Stomach smooth muscle (tissue), 2 donors: ENCODE measurements around the gene PDZD7.

Experiments used
- H3K27ac ChIP-seq: one replicate; pipeline ENCODE4 v1.7.0; 2013; ENCODE audit warnings: mild to moderate bottlenecking, low read length, inconsistent platforms
- H3K27me3 ChIP-seq, 2 donors: one replicate each; pipeline ENCODE4 v1.7.0; 2013; ENCODE audit warnings: low read length in 2 of 2; ENCODE audit not compliant: insufficient read depth in 2 of 2, control insufficient read depth in 1 of 2
- H3K36me3 ChIP-seq, 2 donors: one replicate each; pipeline ENCODE4 v1.7.0; 2013; ENCODE audit warnings: low read length in 2 of 2; ENCODE audit not compliant: control insufficient read depth in 2 of 2, insufficient read depth in 2 of 2
- H3K4me1 ChIP-seq: one replicate; pipeline ENCODE4 v1.7.0; 2013; ENCODE audit warnings: low read length; ENCODE audit not compliant: control insufficient read depth, insufficient read depth
- H3K4me3 ChIP-seq, 2 donors: one replicate each; pipeline ENCODE4 v1.7.0; 2013; ENCODE audit warnings: low read length in 2 of 2
- H3K9ac ChIP-seq, 2 donors: one replicate each; pipeline ENCODE4 v1.7.0; 2013; ENCODE audit warnings: low read length in 2 of 2, mild to moderate bottlenecking in 1 of 2
- H3K9me3 ChIP-seq, 2 donors: one replicate each; pipeline ENCODE4 v1.7.0; 2013; ENCODE audit warnings: low read length in 2 of 2; ENCODE audit not compliant: control insufficient read depth in 2 of 2
- donor health status: healthy.
- donor health status: Pancreatic carcinoma.

PDZD7 gene

GRCh38 chr10:101018118-101018599 is 12.8 kb downstream of the PDZD7 start:
- peaks cover 13 to 31% of the 10 kb centered on the region in 2 donors for H3K27me3 ChIP-seq
- no peak overlapping the region for H3K4me3 ChIP-seq
- no peak overlapping the region for H3K27ac ChIP-seq
- H3K4me1 ChIP-seq = peaks cover 17% of the 10 kb centered on the region
- no peak overlapping the region for H3K9ac ChIP-seq
- no peaks in the 10 kb centered on the region for H3K9me3 ChIP-seq
- H3K36me3 ChIP-seq = no peaks in the 10 kb centered on the region

DNA sequence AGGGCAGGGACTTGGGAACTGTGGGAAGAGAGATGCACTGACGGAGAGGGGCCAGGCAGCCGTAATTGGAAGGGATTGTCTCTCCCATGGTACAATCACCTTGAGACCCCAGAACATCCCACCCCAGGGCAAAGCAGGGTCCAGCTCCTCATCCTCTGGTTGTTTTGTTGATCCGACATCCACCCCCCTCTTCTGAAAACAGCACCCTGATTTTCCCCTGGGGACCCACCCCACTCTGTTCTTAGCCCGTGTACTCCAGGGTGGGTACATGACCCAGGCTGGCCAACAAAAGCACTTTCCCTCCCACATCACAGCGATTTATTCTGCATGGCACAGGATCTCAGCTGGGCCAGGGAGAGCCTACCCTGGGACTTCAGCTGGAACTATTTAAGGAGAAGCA is 14.1 kb downstream of the PDZD7 start:
- H3K27ac ChIP-seq = no peak overlapping the region
- peaks cover 29% of the 10 kb centered on the region for H3K4me1 ChIP-seq
- no peaks in the 10 kb centered on the region for H3K36me3 ChIP-seq
- H3K4me3 ChIP-seq = no peak overlapping the region
- peaks cover 11 to 31% of the 10 kb centered on the region in 2 donors for H3K27me3 ChIP-seq
- H3K9me3 ChIP-seq = no peaks in the 10 kb centered on the region
- H3K9ac ChIP-seq = no peak overlapping the region

GRCh38 chr10:101015582-101015973 is 15.4 kb downstream of the PDZD7 start:
- Histone ChIP-seq H3K4me3 (no peak overlapping the region), H3K36me3 (no peaks in the 10 kb centered on the region), H3K9me3 (no peaks in the 10 kb centered on the region), H3K27ac (no peak overlapping the region), H3K27me3 (peaks cover 11 to 24% of the 10 kb centered on the region in 2 donors), H3K4me1 (peaks cover 29% of the 10 kb centered on the region), H3K9ac (no peak overlapping the region)

GRCh38 chr10:101014966-101015581 is 15.9 kb downstream of the PDZD7 start:
- Histone ChIP-seq H3K36me3 (no peaks in the 10 kb centered on the region), H3K27me3 (peaks cover 9 to 24% of the 10 kb centered on the region in 2 donors), H3K9ac (no peak overlapping the region), H3K9me3 (no peaks in the 10 kb centered on the region), H3K4me3 (no peak overlapping the region), H3K4me1 (peaks cover 29% of the 10 kb centered on the region), H3K27ac (no peak overlapping the region)

DNA sequence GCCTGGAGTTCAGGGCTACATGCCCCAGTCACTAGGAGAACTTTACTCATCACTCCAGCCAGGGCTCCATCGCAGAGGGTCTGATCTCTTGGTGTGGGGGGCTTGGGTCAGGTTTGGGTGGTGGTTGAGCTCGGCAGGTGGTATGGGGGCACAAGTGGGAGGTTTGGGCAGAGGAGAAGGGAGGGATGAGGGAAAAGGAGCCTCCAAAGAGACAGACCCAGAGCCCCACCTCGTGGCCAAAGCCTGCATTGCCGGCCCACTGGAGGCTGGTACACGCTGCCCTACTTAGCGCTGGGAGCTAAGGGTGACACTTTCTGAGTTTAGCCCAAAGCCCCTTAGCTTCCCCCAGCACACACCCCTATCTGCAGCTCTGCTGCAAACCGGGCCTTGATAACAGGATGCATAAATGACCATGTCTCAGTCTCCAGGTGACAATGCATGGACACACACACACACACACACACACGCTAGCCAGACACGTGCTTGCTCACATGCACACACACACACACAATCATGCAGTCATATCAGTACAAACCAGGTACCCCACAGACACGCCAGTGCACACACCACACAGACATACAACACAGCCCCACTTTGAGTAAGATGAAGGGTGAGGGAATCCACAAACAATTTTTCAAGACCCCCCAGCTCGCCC is 16.6 kb downstream of the PDZD7 start:
- peaks cover 9 to 24% of the 10 kb centered on the region in 2 donors for H3K27me3 ChIP-seq
- peaks cover 29% of the 10 kb centered on the region for H3K4me1 ChIP-seq
- no peaks in the 10 kb centered on the region for H3K9me3 ChIP-seq
- H3K36me3 ChIP-seq = no peaks in the 10 kb centered on the region
- no peak overlapping the region for H3K4me3 ChIP-seq
- H3K9ac ChIP-seq = no peak overlapping the region
- no peak overlapping the region for H3K27ac ChIP-seq

DNA sequence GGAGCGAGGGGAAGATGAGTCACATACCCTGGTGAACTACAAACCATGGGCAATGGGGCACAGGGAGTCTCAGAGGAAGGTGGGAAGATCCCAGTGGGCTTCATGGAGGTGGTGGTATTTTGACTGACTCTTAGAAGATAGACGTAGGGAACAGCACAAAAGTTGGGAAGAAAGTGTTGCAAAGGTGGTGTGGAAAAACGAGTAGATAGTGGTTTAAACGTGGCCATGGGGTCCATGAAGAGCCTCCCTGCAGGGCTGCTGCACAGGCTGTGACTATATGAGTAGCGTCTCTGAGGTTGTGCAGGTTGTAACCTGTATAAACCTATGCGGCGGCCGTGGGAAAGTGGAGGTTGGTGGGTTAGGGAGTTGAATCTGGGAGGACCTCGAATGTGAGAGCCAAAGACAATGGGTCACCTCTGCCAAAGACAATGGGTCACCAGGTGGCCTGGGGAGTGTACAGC is 17.5 kb downstream of the PDZD7 start:
- Histone ChIP-seq H3K27me3 (peaks cover 7 to 16% of the 10 kb centered on the region in 2 donors), H3K9me3 (no peaks in the 10 kb centered on the region), H3K36me3 (no peaks in the 10 kb centered on the region), H3K4me3 (peak overlapping the region in 1 of 2 donors; percentile 35), H3K27ac (peak overlapping the region; percentile 58), H3K4me1 (peaks cover 31% of the 10 kb centered on the region), H3K9ac (peak overlapping the region in 1 of 2 donors; percentile 47)

GRCh38 chr10:101012525-101013364 is 18.2 kb downstream of the PDZD7 start:
- H3K27ac ChIP-seq = peak overlapping the region; percentile 58
- H3K27me3 ChIP-seq = peaks cover 7 to 14% of the 10 kb centered on the region in 2 donors
- H3K4me1 ChIP-seq = peaks cover 36% of the 10 kb centered on the region
- H3K36me3 ChIP-seq = no peaks in the 10 kb centered on the region
- H3K9me3 ChIP-seq = no peaks in the 10 kb centered on the region
- H3K4me3 ChIP-seq = peak overlapping the region in 1 of 2 donors; percentile 35
- H3K9ac ChIP-seq = peak overlapping the region in 1 of 2 donors; percentile 47

DNA sequence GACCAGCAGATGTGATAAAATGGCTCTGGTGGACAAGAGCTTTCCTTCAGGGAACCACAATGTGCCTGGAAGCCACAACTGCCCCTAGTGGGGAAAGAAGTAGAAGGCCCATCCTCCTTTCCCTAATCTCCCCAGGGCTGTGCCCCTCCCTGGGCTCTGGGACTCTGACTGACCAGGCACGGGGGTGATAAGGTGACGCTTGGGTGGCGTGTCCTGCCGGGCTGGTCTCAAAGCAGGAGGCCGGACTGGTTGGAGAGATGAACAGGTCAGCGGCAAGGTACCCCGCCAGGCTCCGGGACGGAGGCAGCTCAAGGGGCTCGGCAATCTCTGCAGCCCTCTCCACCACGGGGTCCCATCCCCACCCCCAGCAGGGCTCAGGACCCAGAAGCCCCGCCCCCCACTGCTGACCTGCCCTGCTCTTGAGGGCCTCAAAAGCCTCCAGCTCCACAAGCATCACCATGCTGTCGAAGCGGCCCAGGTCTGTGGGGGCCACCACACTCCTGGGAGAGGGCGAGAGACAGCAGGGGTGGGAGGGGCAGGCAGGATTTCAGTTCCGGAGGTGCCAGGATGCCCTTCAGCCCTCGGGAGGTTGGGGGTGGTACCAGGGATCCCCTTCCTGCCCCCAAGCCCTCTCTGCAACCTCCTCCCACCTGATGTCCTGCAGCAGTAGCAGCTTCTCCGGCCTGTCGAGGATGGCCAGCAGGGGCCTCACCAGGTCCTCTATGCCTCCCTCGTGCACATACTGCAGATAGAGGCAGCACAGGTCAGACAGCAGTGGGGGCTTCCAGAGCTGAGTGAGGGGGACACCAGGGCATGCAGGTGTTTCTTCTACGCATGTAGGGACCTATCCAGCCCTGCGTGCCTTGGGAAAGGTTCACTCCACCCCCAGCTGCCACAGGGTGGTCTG is 19.2 kb downstream of the PDZD7 start:
- H3K4me3 ChIP-seq = no peak overlapping the region
- peak overlapping the region in 1 of 2 donors; percentile 47 for H3K9ac ChIP-seq
- peaks cover 5 to 10% of the 10 kb centered on the region in 2 donors for H3K27me3 ChIP-seq
- H3K9me3 ChIP-seq = no peaks in the 10 kb centered on the region
- peaks cover 0 to 2% of the 10 kb centered on the region in 2 donors for H3K36me3 ChIP-seq
- peaks cover 43% of the 10 kb centered on the region for H3K4me1 ChIP-seq
- H3K27ac ChIP-seq = no peak overlapping the region

GRCh38 chr10:101010329-101010728 is 20.6 kb downstream of the PDZD7 start:
- Histone ChIP-seq H3K4me1 (peaks cover 45% of the 10 kb centered on the region), H3K9ac (no peak overlapping the region), H3K27ac (no peak overlapping the region), H3K27me3 (no peaks in the 10 kb centered on the region), H3K9me3 (no peaks in the 10 kb centered on the region), H3K36me3 (peaks cover 7 to 10% of the 10 kb centered on the region in 2 donors), H3K4me3 (no peak overlapping the region)
